Central memory CD4-positive, alpha-beta T cell (primary cell): ENCODE measurements around the gene MRPL2.
"Not testable (repeated sequence)": the region's sequence is repeated elsewhere in the genome, so short reads cannot be mapped to it uniquely, and the experiment has no call there.

Experiments
- DNase-seq: peaks from one replicate; pipeline ENCODE4 v3.0.0; 2022

The MRPL2 gene

GRCh38 chr6:43081922-43082321, 22.7 kb upstream of the MRPL2 start:
- DNase-seq, result not testable (repeated sequence)

GRCh38 chr6:43081043-43081442, 21.8 kb upstream of the MRPL2 start:
- DNase-seq, result no peak

- DNase-seq, result no peak
Observed at GRCh38 chr6:43078691-43079090, 19.5 kb upstream of the MRPL2 start.

- no peak for DNase-seq
Observed at GRCh38 chr6:43077981-43078511, 18.8 kb upstream of the MRPL2 start.

GRCh38 chr6:43077333-43077809, 18.1 kb upstream of the MRPL2 start:
- no peak for DNase-seq

- DNase-seq, result no peak
Observed at GRCh38 chr6:43076464-43077332, 17.5 kb upstream of the MRPL2 start.

GRCh38 chr6:43075670-43076463, 16.6 kb upstream of the MRPL2 start, which contains the start of gene PTK7:
Gene PTK7, plus strand, starts transcription at chr6:43076314. Its CDS starts 175 bp downstream, at chr6:43076489.
- no peak for DNase-seq

- no peak for DNase-seq
Observed at GRCh38 chr6:43074847-43075669, 15.8 kb upstream of the MRPL2 start.

- DNase-seq, result no peak
Observed at GRCh38 chr6:43070028-43070632, 10.9 kb upstream of the MRPL2 start.

- no peak for DNase-seq
Observed at GRCh38 chr6:43062818-43063217, 3.6 kb upstream of the MRPL2 start.

- DNase-seq, result no peak
Observed at GRCh38 chr6:43061861-43062260, 2.6 kb upstream of the MRPL2 start.

- DNase-seq, result no peak
Observed at GRCh38 chr6:43060755-43061633, 1.8 kb upstream of the MRPL2 start.

GRCh38 chr6:43060034-43060754, 960 bp upstream of the MRPL2 start:
- DNase-seq, result no peak

GRCh38 chr6:43058531-43058930, 703 bp downstream of the MRPL2 start:
- DNase-seq, result no peak

GRCh38 chr6:43055966-43056365, 3.3 kb downstream of the MRPL2 start:
- no peak for DNase-seq

- no peak for DNase-seq
Observed at GRCh38 chr6:43054206-43054943, 4.9 kb downstream of the MRPL2 start.

- DNase-seq, result peak; percentile 89
Observed at GRCh38 chr6:43053545-43054205, 5.6 kb downstream of the MRPL2 start, which contains the start of gene CUL7. Gene CUL7, minus strand, starts transcription at chr6:43053851. Its CDS starts 1,063 bp downstream, at chr6:43052788.

- DNase-seq, result no peak
Observed at GRCh38 chr6:43052842-43053544, 6.2 kb downstream of the MRPL2 start.
